GM19351 (cell line): ENCODE measurements around the gene ACP4.
"Not testable (repeated sequence)": the region's sequence is repeated elsewhere in the genome, so short reads cannot be mapped to it uniquely, and the experiment has no call there.

Experiments used
- ATAC-seq: cut with Tn5 transposase; IDR thresholded peaks from one replicate; pipeline ENCODE4 v1.9.1; 2021; ENCODE audit warnings: mild to moderate bottlenecking, moderate library complexity; ENCODE audit not compliant: unreplicated experiment

Gene ACP4

GRCh38 chr19:50796634-50797428, 6.6 kb downstream of the ACP4 start:
- no peak for ATAC-seq

DNA sequence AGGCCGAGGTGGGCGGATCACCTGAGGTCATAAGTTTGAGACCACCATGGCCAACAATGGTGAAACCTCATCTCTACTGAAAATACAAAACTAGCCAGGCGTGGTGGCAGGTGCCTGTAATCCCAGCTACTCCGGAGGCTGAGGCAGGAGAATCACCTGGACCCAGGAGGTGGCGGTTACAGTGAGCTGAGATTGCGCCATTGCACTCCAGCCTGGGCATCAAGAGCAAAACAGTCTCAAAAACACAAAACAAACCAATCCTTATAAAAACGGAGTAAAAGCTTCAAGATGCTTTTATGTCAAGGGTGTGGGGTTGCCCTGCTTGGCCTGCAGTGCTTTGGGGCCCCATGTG, 7.2 kb downstream of the ACP4 start:
- no peak for ATAC-seq

DNA sequence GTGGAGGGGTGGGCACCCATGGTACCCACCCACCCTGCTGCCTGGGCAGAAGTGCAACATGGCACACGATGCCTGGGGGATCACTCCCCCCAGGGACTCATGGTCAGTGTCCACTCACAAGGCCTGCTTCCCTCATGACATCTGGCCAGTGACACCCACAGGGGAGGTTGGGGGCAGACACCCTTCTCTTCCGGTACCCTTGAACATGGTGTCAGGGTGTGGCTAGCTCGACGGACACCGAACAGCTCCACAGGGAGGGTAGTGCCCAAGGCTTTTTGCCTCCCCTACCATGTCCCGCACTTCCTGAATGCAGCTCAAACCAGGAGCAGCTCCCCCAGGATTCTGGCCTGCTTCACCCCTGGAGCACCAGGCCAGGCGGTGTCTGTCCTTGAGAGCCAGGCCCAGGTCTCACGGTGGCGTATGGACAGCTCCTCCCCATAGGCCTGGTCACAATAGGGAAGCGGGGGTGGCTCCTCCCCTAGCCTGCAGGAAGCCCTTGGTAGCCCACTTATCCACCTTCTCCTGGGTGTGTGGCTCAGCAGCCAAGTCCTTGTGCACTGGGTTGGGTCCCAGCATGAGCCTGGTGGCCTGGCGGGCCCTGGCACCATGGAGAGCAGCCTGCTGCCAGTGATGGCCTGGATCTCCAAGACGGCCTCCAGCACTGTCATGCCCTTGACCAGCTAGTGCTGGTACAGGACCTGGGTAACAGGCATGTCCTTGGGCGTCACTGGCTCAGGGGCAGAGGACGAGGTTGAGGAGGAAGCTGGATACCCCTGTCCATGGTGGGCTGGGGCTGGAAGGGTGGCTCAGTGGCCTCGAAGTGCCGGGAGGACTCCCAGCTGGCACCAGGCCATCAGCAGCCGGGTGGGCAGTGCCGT, 7.8 kb downstream of the ACP4 start:
- ATAC-seq, result no peak

GRCh38 chr19:50798659-50799546, 8.7 kb downstream of the ACP4 start:
- no peak for ATAC-seq

DNA sequence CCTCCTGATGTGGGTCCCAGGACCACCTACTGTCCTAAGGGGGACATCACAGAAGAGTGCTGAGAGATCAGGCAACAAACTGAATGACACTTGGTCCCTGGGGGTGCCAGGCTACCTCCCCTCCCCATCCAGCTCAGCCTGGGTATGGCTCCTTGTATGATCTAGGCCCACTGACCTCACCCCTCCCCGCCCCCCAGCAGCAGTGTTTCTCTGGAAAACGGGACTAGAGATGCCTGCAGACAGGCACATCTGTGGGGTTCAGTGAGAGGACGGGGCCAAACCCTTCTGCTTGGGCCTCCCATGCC, 9.3 kb downstream of the ACP4 start:
- ATAC-seq, result no peak

- no peak for ATAC-seq
Observed at GRCh38 chr19:50801107-50801506, 10.9 kb downstream of the ACP4 start.

- ATAC-seq, result peak; percentile 4
Observed at GRCh38 chr19:50803633-50804419, 13.6 kb downstream of the ACP4 start.

GRCh38 chr19:50804420-50805272, 14.4 kb downstream of the ACP4 start:
- ATAC-seq, result peak; percentile 92

DNA sequence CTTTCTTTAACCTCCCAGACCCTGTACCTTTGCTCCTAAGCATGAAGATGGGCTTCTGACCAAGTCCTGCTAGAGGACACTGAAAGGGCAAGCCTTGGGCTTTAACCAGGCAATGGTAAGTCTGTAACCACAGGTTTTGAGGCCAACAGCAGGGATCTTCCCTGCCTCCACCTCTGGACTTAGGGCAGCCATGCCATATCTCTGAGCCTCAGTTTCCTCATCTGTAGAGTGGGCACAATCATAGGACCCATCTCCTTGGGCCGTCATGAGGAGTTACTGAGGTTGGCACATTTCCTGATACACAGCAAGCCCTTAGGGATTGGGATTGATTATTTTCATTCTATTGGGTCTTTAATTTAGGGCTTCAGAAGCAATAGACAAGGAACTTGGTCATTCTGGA, 18.6 kb downstream of the ACP4 start:
- no peak for ATAC-seq

- ATAC-seq, result not testable (repeated sequence)
Observed at GRCh38 chr19:50811622-50812238, 21.5 kb downstream of the ACP4 start.

GRCh38 chr19:50812474-50812873, 22.3 kb downstream of the ACP4 start:
- ATAC-seq, result no peak

DNA sequence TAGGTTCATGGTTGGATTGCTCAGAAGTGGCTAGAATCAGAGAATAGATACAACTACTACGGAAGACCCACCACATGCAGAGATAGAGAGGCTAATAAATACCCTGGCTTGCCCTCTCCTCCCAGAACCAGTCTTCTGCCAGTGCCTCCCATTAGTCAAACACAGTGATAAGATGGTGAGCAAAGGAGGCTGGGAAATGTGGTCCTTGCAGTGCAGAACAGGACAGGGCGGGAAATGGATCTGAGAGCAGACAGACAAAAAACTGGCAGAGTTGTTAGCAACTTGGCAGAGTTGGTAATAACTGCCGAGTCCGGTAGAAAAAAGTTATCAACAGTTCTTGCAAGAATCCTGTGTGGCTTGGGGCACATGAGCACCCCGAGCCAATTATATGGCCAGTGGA, 24.7 kb downstream of the ACP4 start:
- no peak for ATAC-seq

DNA sequence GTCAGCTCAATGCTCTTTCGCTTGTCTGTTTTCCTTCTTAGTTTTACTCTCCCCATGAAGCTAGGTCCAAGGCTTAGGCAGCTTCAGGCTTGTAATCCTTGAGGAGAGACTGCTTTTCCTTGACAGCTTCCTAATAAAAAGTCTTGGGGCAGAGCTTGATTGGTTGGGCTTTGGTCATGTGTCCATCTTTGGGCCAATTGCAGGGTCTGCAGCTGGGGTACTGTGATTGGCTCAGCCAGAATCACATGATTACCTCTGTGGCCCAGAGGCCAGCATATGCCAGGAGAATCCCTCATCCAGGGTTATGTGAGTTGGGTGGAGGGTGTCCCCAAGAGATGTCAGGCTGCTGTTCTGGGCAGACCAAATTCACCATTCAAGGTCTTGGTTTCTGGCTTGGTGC, 25.2 kb downstream of the ACP4 start:
- ATAC-seq, result no peak

DNA sequence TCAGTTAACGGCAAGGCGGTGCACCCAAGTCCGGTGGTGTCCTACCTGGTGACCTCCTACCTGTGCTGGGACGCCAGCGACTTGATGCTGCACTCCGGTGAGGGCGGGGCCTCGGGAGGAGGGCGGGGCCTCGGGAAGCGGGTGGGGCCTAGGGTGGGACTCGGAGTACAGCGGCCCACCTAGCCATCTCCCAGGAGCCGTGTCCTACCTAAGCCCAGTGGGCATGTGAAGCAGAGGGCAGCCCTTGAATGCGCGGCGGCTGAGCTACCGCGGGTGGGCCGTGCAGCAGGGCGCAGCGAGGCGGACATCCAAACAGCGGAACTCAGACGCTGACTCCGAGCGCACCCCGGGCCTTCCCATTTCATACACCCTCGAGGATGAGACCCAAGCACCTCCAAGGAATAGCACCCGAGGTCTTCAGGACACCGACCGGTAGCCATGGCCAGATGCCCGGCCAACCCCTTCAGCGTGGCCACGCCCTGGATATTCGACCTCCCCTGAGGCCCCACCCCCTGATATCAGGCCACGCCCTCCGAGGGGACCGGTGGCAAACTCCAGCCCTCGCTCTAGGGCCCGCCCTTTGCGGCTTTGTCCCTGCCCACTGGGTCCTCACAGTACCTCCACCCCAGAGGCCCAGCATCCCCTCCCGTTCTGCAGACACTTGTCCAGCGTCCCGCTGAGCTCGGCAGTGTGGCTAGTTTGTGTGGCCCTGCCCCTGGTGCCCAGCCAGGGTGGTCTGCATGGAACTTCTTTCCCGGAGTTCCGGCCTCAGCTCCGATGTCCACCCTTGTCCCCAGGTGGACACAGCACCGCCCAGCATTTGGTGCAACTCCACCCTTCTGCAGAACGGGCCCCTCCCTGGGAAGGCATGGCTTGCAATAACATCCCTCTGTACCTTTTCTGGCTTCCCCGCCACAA, 28.0 kb downstream of the ACP4 start:
- ATAC-seq, result peak; percentile 59

GRCh38 chr19:50818859-50819472, 28.8 kb downstream of the ACP4 start:
- ATAC-seq, result no peak

- ATAC-seq, result no peak
Observed at GRCh38 chr19:50819636-50820035, 29.4 kb downstream of the ACP4 start.

DNA sequence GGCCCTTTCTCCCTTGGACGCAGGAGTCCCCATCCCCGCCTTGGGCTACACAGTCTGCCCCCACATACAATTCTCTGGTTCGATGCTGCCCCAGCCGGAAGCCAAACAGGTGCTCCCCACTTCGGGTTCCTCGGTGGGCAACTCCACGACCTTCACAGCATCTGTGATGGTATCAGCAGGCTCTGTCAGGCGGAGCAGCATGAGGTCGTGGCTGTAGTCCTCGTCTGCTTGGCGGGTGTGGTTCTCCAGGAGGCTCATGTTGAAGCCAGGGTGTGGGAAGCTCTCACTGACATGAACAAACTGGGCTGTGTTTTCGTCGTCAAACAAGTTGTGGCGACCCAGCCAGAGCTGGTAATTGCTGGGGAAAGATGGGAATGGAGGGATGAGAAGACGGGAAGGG, 29.9 kb downstream of the ACP4 start:
- no peak for ATAC-seq
